Measurements from ENCODE around the gene ITGB3. TPM values are rescaled to one million over a fixed set of nuclear protein-coding genes. Genes with fewer than 3 reads are reported as not detected.

ITGB3 gene
- total and polyA plus RNA-seq, 9 of the 15 experiments (the other 6 are each of a cell fraction or from before 2014, with no cell fraction given) = 0.08 to 2.6 (median 0.62) TPM; not detected in 1

DNA sequence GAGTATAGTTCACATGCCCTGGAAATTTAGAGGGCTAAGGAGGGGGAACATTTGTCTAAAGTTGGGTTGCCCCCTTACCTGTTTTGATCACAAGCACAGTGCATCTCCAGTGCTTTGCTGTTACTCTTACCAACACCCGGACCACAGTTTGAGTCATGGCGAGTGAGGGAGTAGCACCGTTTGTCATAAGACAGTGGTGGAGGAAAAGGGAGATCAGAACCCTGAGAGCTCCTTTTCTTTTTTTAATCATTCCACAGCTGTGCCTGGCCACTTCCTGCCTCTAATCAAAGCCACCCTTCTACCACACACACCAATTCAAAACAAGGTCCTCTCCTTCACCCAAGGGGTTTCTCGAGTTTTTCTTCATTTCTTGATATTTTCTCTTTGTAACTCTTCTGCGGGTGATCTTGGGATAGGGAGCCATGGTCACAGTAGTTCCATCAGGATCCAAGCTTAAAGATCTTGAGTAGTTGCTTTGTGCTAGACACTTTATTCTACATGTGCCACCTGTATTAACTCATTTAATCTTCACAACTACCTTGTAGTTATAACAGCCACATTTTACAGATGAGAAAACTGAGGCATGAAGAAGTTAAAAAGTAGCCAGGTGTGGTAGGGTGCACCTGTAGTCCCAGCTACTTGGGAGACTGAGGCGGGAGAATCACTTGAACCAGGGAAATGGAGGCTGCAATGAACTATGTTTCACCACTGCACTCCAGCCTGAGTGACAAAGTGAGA lies 49.5 kb upstream of the ITGB3 start (continued):
- TF ChIP-seq, protein P1, sequence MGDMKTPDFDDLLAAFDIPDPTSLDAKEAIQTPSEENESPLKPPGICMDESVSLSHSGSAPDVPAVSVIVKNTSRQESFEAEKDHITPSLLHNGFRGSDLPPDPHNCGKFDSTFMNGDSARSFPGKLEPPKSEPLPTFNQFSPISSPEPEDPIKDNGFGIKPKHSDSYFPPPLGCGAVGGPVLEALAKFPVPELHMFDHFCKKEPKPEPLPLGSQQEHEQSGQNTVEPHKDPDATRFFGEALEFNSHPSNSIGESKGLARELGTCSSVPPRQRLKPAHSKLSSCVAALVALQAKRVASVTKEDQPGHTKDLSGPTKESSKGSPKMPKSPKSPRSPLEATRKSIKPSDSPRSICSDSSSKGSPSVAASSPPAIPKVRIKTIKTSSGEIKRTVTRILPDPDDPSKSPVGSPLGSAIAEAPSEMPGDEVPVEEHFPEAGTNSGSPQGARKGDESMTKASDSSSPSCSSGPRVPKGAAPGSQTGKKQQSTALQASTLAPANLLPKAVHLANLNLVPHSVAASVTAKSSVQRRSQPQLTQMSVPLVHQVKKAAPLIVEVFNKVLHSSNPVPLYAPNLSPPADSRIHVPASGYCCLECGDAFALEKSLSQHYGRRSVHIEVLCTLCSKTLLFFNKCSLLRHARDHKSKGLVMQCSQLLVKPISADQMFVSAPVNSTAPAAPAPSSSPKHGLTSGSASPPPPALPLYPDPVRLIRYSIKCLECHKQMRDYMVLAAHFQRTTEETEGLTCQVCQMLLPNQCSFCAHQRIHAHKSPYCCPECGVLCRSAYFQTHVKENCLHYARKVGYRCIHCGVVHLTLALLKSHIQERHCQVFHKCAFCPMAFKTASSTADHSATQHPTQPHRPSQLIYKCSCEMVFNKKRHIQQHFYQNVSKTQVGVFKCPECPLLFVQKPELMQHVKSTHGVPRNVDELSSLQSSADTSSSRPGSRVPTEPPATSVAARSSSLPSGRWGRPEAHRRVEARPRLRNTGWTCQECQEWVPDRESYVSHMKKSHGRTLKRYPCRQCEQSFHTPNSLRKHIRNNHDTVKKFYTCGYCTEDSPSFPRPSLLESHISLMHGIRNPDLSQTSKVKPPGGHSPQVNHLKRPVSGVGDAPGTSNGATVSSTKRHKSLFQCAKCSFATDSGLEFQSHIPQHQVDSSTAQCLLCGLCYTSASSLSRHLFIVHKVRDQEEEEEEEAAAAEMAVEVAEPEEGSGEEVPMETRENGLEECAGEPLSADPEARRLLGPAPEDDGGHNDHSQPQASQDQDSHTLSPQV (IDR thresholded peaks at IDR 0.05) = 0 out of 2 replicates have a peak, but pooled peaks have one; percentile 1
- TF ChIP-seq, protein P2, sequence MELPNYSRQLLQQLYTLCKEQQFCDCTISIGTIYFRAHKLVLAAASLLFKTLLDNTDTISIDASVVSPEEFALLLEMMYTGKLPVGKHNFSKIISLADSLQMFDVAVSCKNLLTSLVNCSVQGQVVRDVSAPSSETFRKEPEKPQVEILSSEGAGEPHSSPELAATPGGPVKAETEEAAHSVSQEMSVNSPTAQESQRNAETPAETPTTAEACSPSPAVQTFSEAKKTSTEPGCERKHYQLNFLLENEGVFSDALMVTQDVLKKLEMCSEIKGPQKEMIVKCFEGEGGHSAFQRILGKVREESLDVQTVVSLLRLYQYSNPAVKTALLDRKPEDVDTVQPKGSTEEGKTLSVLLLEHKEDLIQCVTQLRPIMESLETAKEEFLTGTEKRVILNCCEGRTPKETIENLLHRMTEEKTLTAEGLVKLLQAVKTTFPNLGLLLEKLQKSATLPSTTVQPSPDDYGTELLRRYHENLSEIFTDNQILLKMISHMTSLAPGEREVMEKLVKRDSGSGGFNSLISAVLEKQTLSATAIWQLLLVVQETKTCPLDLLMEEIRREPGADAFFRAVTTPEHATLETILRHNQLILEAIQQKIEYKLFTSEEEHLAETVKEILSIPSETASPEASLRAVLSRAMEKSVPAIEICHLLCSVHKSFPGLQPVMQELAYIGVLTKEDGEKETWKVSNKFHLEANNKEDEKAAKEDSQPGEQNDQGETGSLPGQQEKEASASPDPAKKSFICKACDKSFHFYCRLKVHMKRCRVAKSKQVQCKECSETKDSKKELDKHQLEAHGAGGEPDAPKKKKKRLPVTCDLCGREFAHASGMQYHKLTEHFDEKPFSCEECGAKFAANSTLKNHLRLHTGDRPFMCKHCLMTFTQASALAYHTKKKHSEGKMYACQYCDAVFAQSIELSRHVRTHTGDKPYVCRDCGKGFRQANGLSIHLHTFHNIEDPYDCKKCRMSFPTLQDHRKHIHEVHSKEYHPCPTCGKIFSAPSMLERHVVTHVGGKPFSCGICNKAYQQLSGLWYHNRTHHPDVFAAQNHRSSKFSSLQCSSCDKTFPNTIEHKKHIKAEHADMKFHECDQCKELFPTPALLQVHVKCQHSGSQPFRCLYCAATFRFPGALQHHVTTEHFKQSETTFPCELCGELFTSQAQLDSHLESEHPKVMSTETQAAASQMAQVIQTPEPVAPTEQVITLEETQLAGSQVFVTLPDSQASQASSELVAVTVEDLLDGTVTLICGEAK (IDR thresholded peaks at IDR 0.05) = peak; percentile 8; the same call in 1 of the 2 replicates
- TF ChIP-seq, protein P2 (CRISPR knock-in tag; IDR thresholded peaks at IDR 0.05) = no peak
- no peak for TF ChIP-seq CCNT2 (IDR thresholded peaks at IDR 0.05; ENCODE audit: borderline replicate concordance, extremely low read depth, insufficient read length, low read depth, low read length)
- no peak for TF ChIP-seq SMAD3 (CRISPR knock-in tag; conservative IDR thresholded peaks at IDR 0.05)
- no peak for TF ChIP-seq FOXO4 (CRISPR knock-in tag; IDR thresholded peaks at IDR 0.05)
